ENCODE results near the gene ZNF22.

ZNF22 gene

GRCh38 chr10:44965104-44965503, 35.6 kb upstream of the ZNF22 start:
- no peak for DNase-seq (ENCODE audit: low read depth, low spot score)

GRCh38 chr10:44965651-44966097, 35.0 kb upstream of the ZNF22 start:
- no peak for DNase-seq (ENCODE audit: low read depth, low spot score)

GRCh38 chr10:44966129-44966815, 34.5 kb upstream of the ZNF22 start:
- DNase-seq (ENCODE audit: low read depth, low spot score) = no peak

GRCh38 chr10:44966816-44967509, 33.8 kb upstream of the ZNF22 start:
- DNase-seq (ENCODE audit: low read depth, low spot score) = no peak

- DNase-seq (ENCODE audit: low read depth, low spot score) = no peak
Measured at GRCh38 chr10:44967616-44968015, 33.1 kb upstream of the ZNF22 start.

- no peak for DNase-seq (ENCODE audit: low read depth, low spot score)
Measured at GRCh38 chr10:44968091-44968490, 32.6 kb upstream of the ZNF22 start.

GRCh38 chr10:44968500-44969400, 32.0 kb upstream of the ZNF22 start:
- DNase-seq (ENCODE audit: low read depth, low spot score) = no peak

GRCh38 chr10:44969854-44970253, 30.9 kb upstream of the ZNF22 start:
- DNase-seq (ENCODE audit: low read depth, low spot score) = no peak

- DNase-seq (ENCODE audit: low read depth, low spot score) = no peak
Measured at GRCh38 chr10:44970812-44971395, 29.8 kb upstream of the ZNF22 start.

GRCh38 chr10:44971434-44971833, 29.3 kb upstream of the ZNF22 start:
- no peak for DNase-seq (ENCODE audit: low read depth, low spot score)

- DNase-seq (ENCODE audit: low read depth, low spot score) = no peak
Measured at GRCh38 chr10:44971935-44972757, 28.6 kb upstream of the ZNF22 start.

- peak; percentile 67 for DNase-seq (ENCODE audit: low read depth, low spot score)
Measured at GRCh38 chr10:44972874-44973306, 27.8 kb upstream of the ZNF22 start.

GRCh38 chr10:44973323-44974081, 27.2 kb upstream of the ZNF22 start:
- peak; percentile 71 for DNase-seq (ENCODE audit: low read depth, low spot score)

GRCh38 chr10:44974082-44974627, 26.6 kb upstream of the ZNF22 start:
- DNase-seq (ENCODE audit: low read depth, low spot score) = no peak

- DNase-seq (ENCODE audit: low read depth, low spot score) = peak; percentile 93
Measured at GRCh38 chr10:44974628-44975430, 25.9 kb upstream of the ZNF22 start.

GRCh38 chr10:44975431-44976331, 25.0 kb upstream of the ZNF22 start:
- DNase-seq (ENCODE audit: low read depth, low spot score) = peak; percentile 82

- no peak for DNase-seq (ENCODE audit: low read depth, low spot score)
Measured at GRCh38 chr10:44976352-44977198, 24.1 kb upstream of the ZNF22 start.

Data from ELF-1 (cell line).